ENCODE results near the gene CGRRF1.

Gene CGRRF1

GRCh38 chr14:54515670-54516069 is 6.0 kb downstream of the CGRRF1 start:
- Histone ChIP-seq H3K27ac (ENCODE audit: low read depth, low read length) (no peak overlapping the region), H3K27me3 (ENCODE audit: control insufficient read depth, insufficient read depth, low read length) (no peaks in the 10 kb centered on the region), H3K4me3 (ENCODE audit: low read depth, low read length) (no peak overlapping the region), H3K9ac (ENCODE audit: low read depth, low read length) (no peak overlapping the region), H3K9me3 (ENCODE audit: control insufficient read depth, insufficient read depth, low read length) (peaks cover 4% of the 10 kb centered on the region; the same call in 1 of the 2 replicates), H3K4me1 (ENCODE audit: control insufficient read depth, insufficient read depth, low read length) (peaks cover 6% of the 10 kb centered on the region), H3K36me3 (ENCODE audit: control insufficient read depth, insufficient read depth, low read length) (no peaks in the 10 kb centered on the region)

- Histone ChIP-seq H3K4me3 (ENCODE audit: low read depth, low read length) (no peak overlapping the region), H3K36me3 (ENCODE audit: control insufficient read depth, insufficient read depth, low read length) (no peaks in the 10 kb centered on the region), H3K27ac (ENCODE audit: low read depth, low read length) (no peak overlapping the region), H3K9ac (ENCODE audit: low read depth, low read length) (no peak overlapping the region), H3K27me3 (ENCODE audit: control insufficient read depth, insufficient read depth, low read length) (no peaks in the 10 kb centered on the region), H3K9me3 (ENCODE audit: control insufficient read depth, insufficient read depth, low read length) (peaks cover 4% of the 10 kb centered on the region; the same call in 1 of the 2 replicates), H3K4me1 (ENCODE audit: control insufficient read depth, insufficient read depth, low read length) (no peaks in the 10 kb centered on the region)
Measured at GRCh38 chr14:54516709-54517108, 7.0 kb downstream of the CGRRF1 start.

- Histone ChIP-seq H3K36me3 (ENCODE audit: control insufficient read depth, insufficient read depth, low read length) (peaks cover 28% of the 10 kb centered on the region), H3K4me1 (ENCODE audit: control insufficient read depth, insufficient read depth, low read length) (no peaks in the 10 kb centered on the region), H3K27me3 (ENCODE audit: control insufficient read depth, insufficient read depth, low read length) (no peaks in the 10 kb centered on the region)
Measured at GRCh38 chr14:54524410-54524809, 14.7 kb downstream of the CGRRF1 start.

GRCh38 chr14:54528973-54529372 is 19.3 kb downstream of the CGRRF1 start:
- Histone ChIP-seq H3K4me1 (ENCODE audit: control insufficient read depth, insufficient read depth, low read length) (peaks cover 10% of the 10 kb centered on the region; the same call in 1 of the 2 replicates), H3K9me3 (ENCODE audit: control insufficient read depth, insufficient read depth, low read length) (no peaks in the 10 kb centered on the region), H3K27me3 (ENCODE audit: control insufficient read depth, insufficient read depth, low read length) (no peaks in the 10 kb centered on the region), H3K9ac (ENCODE audit: low read depth, low read length) (no peak overlapping the region), H3K36me3 (ENCODE audit: control insufficient read depth, insufficient read depth, low read length) (peaks cover 19% of the 10 kb centered on the region), H3K4me3 (ENCODE audit: low read depth, low read length) (no peak overlapping the region), H3K27ac (ENCODE audit: low read depth, low read length) (no peak overlapping the region)

More at GRCh38 chr14:54524410-54524809, 14.7 kb downstream of the CGRRF1 start:
- Histone ChIP-seq H3K27ac (ENCODE audit: low read depth, low read length) (no peak overlapping the region), H3K9me3 (ENCODE audit: control insufficient read depth, insufficient read depth, low read length) (no peaks in the 10 kb centered on the region), H3K4me3 (ENCODE audit: low read depth, low read length) (no peak overlapping the region), H3K9ac (ENCODE audit: low read depth, low read length) (no peak overlapping the region)

GRCh38 chr14:54529811-54530210 is 20.1 kb downstream of the CGRRF1 start:
- Histone ChIP-seq H3K27ac (ENCODE audit: low read depth, low read length) (no peak overlapping the region), H3K36me3 (ENCODE audit: control insufficient read depth, insufficient read depth, low read length) (peaks cover 15% of the 10 kb centered on the region), H3K9me3 (ENCODE audit: control insufficient read depth, insufficient read depth, low read length) (no peaks in the 10 kb centered on the region), H3K9ac (ENCODE audit: low read depth, low read length) (no peak overlapping the region), H3K4me1 (ENCODE audit: control insufficient read depth, insufficient read depth, low read length) (peaks cover 10% of the 10 kb centered on the region; the same call in 1 of the 2 replicates), H3K27me3 (ENCODE audit: control insufficient read depth, insufficient read depth, low read length) (no peaks in the 10 kb centered on the region), H3K4me3 (ENCODE audit: low read depth, low read length) (no peak overlapping the region)

GRCh38 chr14:54532111-54533012 is 22.7 kb downstream of the CGRRF1 start:
- Histone ChIP-seq H3K9ac (ENCODE audit: low read depth, low read length) (no peak overlapping the region), H3K27ac (ENCODE audit: low read depth, low read length) (peak overlapping the region; percentile 21), H3K9me3 (ENCODE audit: control insufficient read depth, insufficient read depth, low read length) (no peaks in the 10 kb centered on the region), H3K4me3 (ENCODE audit: low read depth, low read length) (no peak overlapping the region), H3K36me3 (ENCODE audit: control insufficient read depth, insufficient read depth, low read length) (peaks cover 10% of the 10 kb centered on the region), H3K27me3 (ENCODE audit: control insufficient read depth, insufficient read depth, low read length) (no peaks in the 10 kb centered on the region), H3K4me1 (ENCODE audit: control insufficient read depth, insufficient read depth, low read length) (peaks cover 13% of the 10 kb centered on the region; the same call in 1 of the 2 replicates)

- Histone ChIP-seq H3K27me3 (ENCODE audit: control insufficient read depth, insufficient read depth, low read length) (no peaks in the 10 kb centered on the region), H3K9ac (ENCODE audit: low read depth, low read length) (no peak overlapping the region), H3K36me3 (ENCODE audit: control insufficient read depth, insufficient read depth, low read length) (peaks cover 12% of the 10 kb centered on the region), H3K4me3 (ENCODE audit: low read depth, low read length) (no peak overlapping the region), H3K4me1 (ENCODE audit: control insufficient read depth, insufficient read depth, low read length) (peaks cover 13% of the 10 kb centered on the region; the same call in 1 of the 2 replicates), H3K27ac (ENCODE audit: low read depth, low read length) (no peak overlapping the region), H3K9me3 (ENCODE audit: control insufficient read depth, insufficient read depth, low read length) (no peaks in the 10 kb centered on the region)
Measured at GRCh38 chr14:54533100-54533499, 23.4 kb downstream of the CGRRF1 start.

- Histone ChIP-seq H3K9me3 (ENCODE audit: control insufficient read depth, insufficient read depth, low read length) (no peaks in the 10 kb centered on the region), H3K4me1 (ENCODE audit: control insufficient read depth, insufficient read depth, low read length) (peaks cover 13% of the 10 kb centered on the region; the same call in 1 of the 2 replicates), H3K36me3 (ENCODE audit: control insufficient read depth, insufficient read depth, low read length) (peaks cover 31% of the 10 kb centered on the region), H3K4me3 (ENCODE audit: low read depth, low read length) (no peak overlapping the region), H3K27ac (ENCODE audit: low read depth, low read length) (no peak overlapping the region), H3K27me3 (ENCODE audit: control insufficient read depth, insufficient read depth, low read length) (no peaks in the 10 kb centered on the region), H3K9ac (ENCODE audit: low read depth, low read length) (no peak overlapping the region)
Measured at GRCh38 chr14:54535126-54535525, 25.4 kb downstream of the CGRRF1 start.

- Histone ChIP-seq H3K9ac (ENCODE audit: low read depth, low read length) (no peak overlapping the region), H3K4me3 (ENCODE audit: low read depth, low read length) (no peak overlapping the region), H3K27me3 (ENCODE audit: control insufficient read depth, insufficient read depth, low read length) (no peaks in the 10 kb centered on the region), H3K27ac (ENCODE audit: low read depth, low read length) (no peak overlapping the region), H3K9me3 (ENCODE audit: control insufficient read depth, insufficient read depth, low read length) (no peaks in the 10 kb centered on the region), H3K36me3 (ENCODE audit: control insufficient read depth, insufficient read depth, low read length) (peaks cover 35% of the 10 kb centered on the region), H3K4me1 (ENCODE audit: control insufficient read depth, insufficient read depth, low read length) (peaks cover 13% of the 10 kb centered on the region; the same call in 1 of the 2 replicates)
Measured at GRCh38 chr14:54535646-54536045, 25.9 kb downstream of the CGRRF1 start.

- H3K4me3 ChIP-seq (ENCODE audit: low read depth, low read length): no peak overlapping the region
Measured at GRCh38 chr14:54537651-54538050, 27.9 kb downstream of the CGRRF1 start.

GRCh38 chr14:54538055-54538454 is 28.3 kb downstream of the CGRRF1 start:
- H3K4me3 ChIP-seq (ENCODE audit: low read depth, low read length): no peak overlapping the region
- no peaks in the 10 kb centered on the region for H3K9me3 ChIP-seq (ENCODE audit: control insufficient read depth, insufficient read depth, low read length)
- H3K27ac ChIP-seq (ENCODE audit: low read depth, low read length): no peak overlapping the region
- H3K36me3 ChIP-seq (ENCODE audit: control insufficient read depth, insufficient read depth, low read length): peaks cover 32% of the 10 kb centered on the region
- H3K27me3 ChIP-seq (ENCODE audit: control insufficient read depth, insufficient read depth, low read length): no peaks in the 10 kb centered on the region
- H3K9ac ChIP-seq (ENCODE audit: low read depth, low read length): no peak overlapping the region
- H3K4me1 ChIP-seq (ENCODE audit: control insufficient read depth, insufficient read depth, low read length): peaks cover 3% of the 10 kb centered on the region; the same call in 1 of the 2 replicates

More at GRCh38 chr14:54537651-54538050, 27.9 kb downstream of the CGRRF1 start:
- Histone ChIP-seq H3K4me1 (ENCODE audit: control insufficient read depth, insufficient read depth, low read length) (peaks cover 5% of the 10 kb centered on the region; the same call in 1 of the 2 replicates), H3K9ac (ENCODE audit: low read depth, low read length) (no peak overlapping the region), H3K36me3 (ENCODE audit: control insufficient read depth, insufficient read depth, low read length) (peaks cover 32% of the 10 kb centered on the region), H3K9me3 (ENCODE audit: control insufficient read depth, insufficient read depth, low read length) (no peaks in the 10 kb centered on the region), H3K27me3 (ENCODE audit: control insufficient read depth, insufficient read depth, low read length) (no peaks in the 10 kb centered on the region), H3K27ac (ENCODE audit: low read depth, low read length) (no peak overlapping the region)
